H9 (cell line): ENCODE measurements around the gene COPS4. TPM values are rescaled to one million over a fixed set of nuclear protein-coding genes. Genes with fewer than 3 reads are reported as not detected.

Experiments used
- DNase-seq: peaks from one replicate; pipeline ENCODE4 v3.0.0-alpha.2; 2017
- H2AFZ ChIP-seq: one replicate; pipeline ENCODE4 v1.6.1; 2013; ENCODE audit warnings: mild to moderate bottlenecking, low read length, control low read depth, moderate library complexity
- H2AK5ac ChIP-seq: 2 replicates; pipeline ENCODE4 v1.6.1; 2013; ENCODE audit warnings: low read length, control low read depth, mixed read lengths; ENCODE audit not compliant: insufficient read length
- H2BK120ac ChIP-seq: one replicate; pipeline ENCODE4 v1.6.1; 2013; ENCODE audit warnings: low read depth, mild to moderate bottlenecking, low read length, control low read depth, inconsistent platforms; ENCODE audit not compliant: poor library complexity, severe bottlenecking
- H2BK12ac ChIP-seq: 2 replicates; pipeline ENCODE4 v1.6.1; 2013; ENCODE audit warnings: low read length, control low read depth, mixed read lengths, low read depth; ENCODE audit not compliant: insufficient read length
- H2BK15ac ChIP-seq: 2 replicates; pipeline ENCODE4 v1.6.1; 2013; ENCODE audit warnings: low read depth, low read length, control low read depth
- H2BK20ac ChIP-seq: one replicate; pipeline ENCODE4 v1.6.1; 2013; ENCODE audit warnings: low read depth, mild to moderate bottlenecking, low read length, control low read depth, inconsistent platforms; ENCODE audit not compliant: poor library complexity, severe bottlenecking
- H2BK5ac ChIP-seq: 2 replicates; pipeline ENCODE4 v1.6.1; 2013; ENCODE audit warnings: low read length, control low read depth, mixed read lengths; ENCODE audit not compliant: insufficient read length
- H3K14ac ChIP-seq: 2 replicates; pipeline ENCODE4 v1.6.1; 2013; ENCODE audit warnings: low read length, control low read depth; ENCODE audit not compliant: insufficient read depth
- H3K18ac ChIP-seq: 2 replicates; pipeline ENCODE4 v1.6.1; 2013; ENCODE audit warnings: low read depth, mild to moderate bottlenecking, mixed read lengths, low read length, control low read depth; ENCODE audit not compliant: insufficient read length
- H3K23ac ChIP-seq: 2 replicates; pipeline ENCODE4 v1.6.1; 2013; ENCODE audit warnings: low read length, control low read depth, mixed read lengths, low read depth; ENCODE audit not compliant: insufficient read length
- H3K23me2 ChIP-seq: 2 replicates; pipeline ENCODE4 v1.6.1; 2013; ENCODE audit warnings: low read depth, mild to moderate bottlenecking, mixed read lengths, low read length, control low read depth; ENCODE audit not compliant: insufficient read length, poor library complexity, severe bottlenecking
- H3K27ac ChIP-seq: 2 replicates; pipeline ENCODE4 v1.5.1; 2013; ENCODE audit warnings: low read length, control low read depth, mixed read lengths, low read depth; ENCODE audit not compliant: insufficient read length
- H3K27me3 ChIP-seq: 2 replicates; pipeline ENCODE4 v1.6.1; 2013; ENCODE audit warnings: low read length, control low read depth, inconsistent platforms; ENCODE audit not compliant: insufficient read depth
- H3K4ac ChIP-seq: 2 replicates; pipeline ENCODE4 v1.6.1; 2013; ENCODE audit warnings: low read depth, mild to moderate bottlenecking, control low read depth, inconsistent platforms, low read length, moderate library complexity
- H3K4me1 ChIP-seq: 2 replicates; pipeline ENCODE4 v1.6.1; 2013; ENCODE audit warnings: low read length, control low read depth, inconsistent platforms; ENCODE audit not compliant: insufficient read depth
- H3K4me2 ChIP-seq: 2 replicates; pipeline ENCODE4 v1.6.1; 2013; ENCODE audit warnings: low read length, control low read depth, mixed read lengths; ENCODE audit not compliant: insufficient read length, insufficient read depth
- H3K56ac ChIP-seq: 2 replicates; pipeline ENCODE4 v1.6.1; 2013; ENCODE audit warnings: low read depth, mild to moderate bottlenecking, mixed read lengths, low read length, control low read depth; ENCODE audit not compliant: insufficient read length
- H3K79me1 ChIP-seq: 2 replicates; pipeline ENCODE4 v1.6.1; 2013; ENCODE audit warnings: low read depth, mild to moderate bottlenecking, moderate library complexity, low read length, control low read depth, inconsistent platforms; ENCODE audit not compliant: insufficient read depth, poor library complexity, severe bottlenecking
- H3K79me2 ChIP-seq: 2 replicates; pipeline ENCODE4 v1.6.1; 2013; ENCODE audit warnings: low read length, control low read depth, inconsistent platforms; ENCODE audit not compliant: insufficient read depth
- H3K9ac ChIP-seq: 2 replicates; pipeline ENCODE4 v1.6.1; 2013; ENCODE audit warnings: low read length, control low read depth, mixed read lengths; ENCODE audit not compliant: insufficient read length; ENCODE audit errors: extremely low read depth
- H3K9me3 ChIP-seq: one replicate; pipeline ENCODE4 v1.6.1; 2013; ENCODE audit warnings: low read depth, low read length, inconsistent platforms; ENCODE audit not compliant: control insufficient read depth
- H3T11ph ChIP-seq: one replicate; pipeline ENCODE4 v1.6.1; 2013; ENCODE audit warnings: mild to moderate bottlenecking, low read length, control low read depth, inconsistent platforms
- H4K20me1 ChIP-seq: one replicate; pipeline ENCODE4 v1.6.1; 2013; ENCODE audit not compliant: control insufficient read depth, insufficient read length, insufficient read depth
- H4K5ac ChIP-seq: 2 replicates; pipeline ENCODE4 v1.6.1; 2013; ENCODE audit warnings: low read depth, mild to moderate bottlenecking, mixed read lengths, low read length, control low read depth; ENCODE audit not compliant: insufficient read length
- H4K8ac ChIP-seq: replicated peaks from 2 replicates; pipeline ENCODE4 v1.6.1; 2013; ENCODE audit warnings: low read length, control low read depth, mixed read lengths, low read depth; ENCODE audit not compliant: insufficient read length
- H4K91ac ChIP-seq: 2 replicates; pipeline ENCODE4 v1.6.1; 2013; ENCODE audit warnings: low read depth, mild to moderate bottlenecking, moderate library complexity, mixed read lengths, low read length, control low read depth; ENCODE audit not compliant: insufficient read length
- H3K27ac Mint-ChIP-seq, 3 experiments: 2 replicates in 2 of 3; 3 replicates in 1 of 3; pipeline ENCODE4 v1.8.0; 2020 to 2021; ENCODE audit warnings: mixed read lengths in 3 of 3, mild to moderate bottlenecking in 1 of 3, moderate library complexity in 1 of 3
- H3K27me3 Mint-ChIP-seq: 2 replicates; pipeline ENCODE4 v1.8.0; 2021; ENCODE audit warnings: low read depth, mild to moderate bottlenecking, moderate library complexity, mixed read lengths
- H3K36me3 Mint-ChIP-seq, 3 experiments: 2 replicates in 2 of 3; 3 replicates in 1 of 3; pipeline ENCODE4 v1.8.0; 2020 to 2021; ENCODE audit warnings: low read depth in 3 of 3, mixed read lengths in 3 of 3; ENCODE audit not compliant: insufficient read depth in 1 of 3
- H3K4me1 Mint-ChIP-seq, 2 experiments: 2 replicates each; pipeline ENCODE4 v1.8.0; 2020; ENCODE audit warnings: mixed read lengths in 2 of 2
- H3K4me3 Mint-ChIP-seq, 2 experiments: 2 replicates in 1 of 2; 3 replicates in 1 of 2; pipeline ENCODE4 v1.8.0; 2020 to 2021; ENCODE audit warnings: mild to moderate bottlenecking in 2 of 2, mixed read lengths in 2 of 2, moderate library complexity in 1 of 2
- H3K9me3 Mint-ChIP-seq, 2 experiments: 2 replicates in 1 of 2; 3 replicates in 1 of 2; pipeline ENCODE4 v1.8.0; 2020; ENCODE audit warnings: mild to moderate bottlenecking in 2 of 2, mixed read lengths in 2 of 2, moderate library complexity in 1 of 2
- WGBS: extraction: QIAGEN DNeasy Blood & Tissue Kit; methylation state at CpG from one replicate; pipeline ENCODE4 v1.1.7; 2013; ENCODE audit warnings: missing lambda C conversion rate, low lambda C conversion rate, mixed read lengths; ENCODE audit not compliant: insufficient read length; ENCODE audit errors: extremely low coverage; 5-methylcytosine and 5-hydroxymethylcytosine counted together
- total RNA-seq: library from RNA; stranded (reverse); gene quantifications from 2 replicates; pipeline ENCODE4 v1.2.1, GENCODE V29; 2021
- TF ChIP-seq, protein P1 (sequence below): fragments of 200-600 bp; sonication (generic); conservative IDR thresholded peaks from 3 replicates; pipeline ENCODE4 v1.8.0; 2021; ENCODE audit warnings: antibody characterized with exemption, mild to moderate bottlenecking

Gene COPS4
- total RNA-seq, 1 experiment from 2014 or later = 39.9 TPM

DNA sequence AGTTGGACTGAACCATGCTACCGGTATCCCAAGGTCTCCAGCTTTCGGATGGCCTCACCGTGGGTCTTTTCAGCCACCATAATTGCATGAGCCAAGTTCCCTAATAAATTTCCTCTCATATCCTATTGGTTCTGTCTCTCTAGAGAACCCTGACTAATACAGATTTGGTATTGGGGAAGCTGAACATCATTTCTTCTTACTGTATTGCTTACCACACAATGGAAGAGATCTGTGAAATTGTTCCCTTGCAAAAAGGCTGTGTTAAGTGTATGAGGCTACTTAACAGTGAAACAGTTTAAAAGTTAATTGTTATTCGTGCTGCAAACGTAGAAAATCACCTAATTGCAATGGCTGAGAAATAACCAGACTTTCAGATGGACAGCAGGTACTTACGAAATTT lies 45.6 kb downstream of the COPS4 start:
- no peaks in the 10 kb centered on the region for H3K27me3 ChIP-seq
- no peak overlapping the region for H2BK5ac ChIP-seq
- H4K91ac ChIP-seq = no peak overlapping the region
- H3K23me2 ChIP-seq = no peaks in the 10 kb centered on the region
- H4K20me1 ChIP-seq = no peaks in the 10 kb centered on the region
- Mint-ChIP-seq H3K4me3 (no peak overlapping the region), H3K4me1 (no peaks in the 10 kb centered on the region), H3K27ac (no peak overlapping the region), H3K36me3 (peaks cover 5 to 15% (median 13%) of the 10 kb centered on the region in 3 experiments; a peak in 6 of 7 replicates), H3K27me3 (no peaks in the 10 kb centered on the region; the same call in 1 of the 2 replicates), H3K9me3 (no peaks in the 10 kb centered on the region; a peak in 1 of 5 replicates)
- TF ChIP-seq, protein P1, sequence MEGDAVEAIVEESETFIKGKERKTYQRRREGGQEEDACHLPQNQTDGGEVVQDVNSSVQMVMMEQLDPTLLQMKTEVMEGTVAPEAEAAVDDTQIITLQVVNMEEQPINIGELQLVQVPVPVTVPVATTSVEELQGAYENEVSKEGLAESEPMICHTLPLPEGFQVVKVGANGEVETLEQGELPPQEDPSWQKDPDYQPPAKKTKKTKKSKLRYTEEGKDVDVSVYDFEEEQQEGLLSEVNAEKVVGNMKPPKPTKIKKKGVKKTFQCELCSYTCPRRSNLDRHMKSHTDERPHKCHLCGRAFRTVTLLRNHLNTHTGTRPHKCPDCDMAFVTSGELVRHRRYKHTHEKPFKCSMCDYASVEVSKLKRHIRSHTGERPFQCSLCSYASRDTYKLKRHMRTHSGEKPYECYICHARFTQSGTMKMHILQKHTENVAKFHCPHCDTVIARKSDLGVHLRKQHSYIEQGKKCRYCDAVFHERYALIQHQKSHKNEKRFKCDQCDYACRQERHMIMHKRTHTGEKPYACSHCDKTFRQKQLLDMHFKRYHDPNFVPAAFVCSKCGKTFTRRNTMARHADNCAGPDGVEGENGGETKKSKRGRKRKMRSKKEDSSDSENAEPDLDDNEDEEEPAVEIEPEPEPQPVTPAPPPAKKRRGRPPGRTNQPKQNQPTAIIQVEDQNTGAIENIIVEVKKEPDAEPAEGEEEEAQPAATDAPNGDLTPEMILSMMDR = no peak
- H3K23ac ChIP-seq = no peak overlapping the region
- no peak overlapping the region for H2BK120ac ChIP-seq
- H2AK5ac ChIP-seq = no peak overlapping the region
- no peak for DNase-seq
- no peaks in the 10 kb centered on the region for H3K9me3 ChIP-seq
- no peak overlapping the region for H4K5ac ChIP-seq
- no peak overlapping the region for H2BK12ac ChIP-seq
- H3K27ac ChIP-seq = no peak overlapping the region
- H3K9ac ChIP-seq = no peak overlapping the region
- H3T11ph ChIP-seq = no peak overlapping the region
- no peak overlapping the region for H3K14ac ChIP-seq
- H2BK20ac ChIP-seq = no peak overlapping the region
- H3K79me1 ChIP-seq = no peaks in the 10 kb centered on the region
- H3K4ac ChIP-seq = no peak overlapping the region
- H3K18ac ChIP-seq = no peak overlapping the region
- no peak overlapping the region for H2BK15ac ChIP-seq
- H4K8ac ChIP-seq = no peak overlapping the region
- no peaks in the 10 kb centered on the region for H3K4me1 ChIP-seq
- WGBS = no CpG with 5 or more reads among the region's 6 CpGs
- no peak overlapping the region for H3K4me2 ChIP-seq
- no peaks in the 10 kb centered on the region for H3K79me2 ChIP-seq
- H3K56ac ChIP-seq = no peak overlapping the region
- no peak overlapping the region for H2AFZ ChIP-seq
